Progenitor cell of endocrine pancreas (in vitro differentiated cells): Measurements from ENCODE around the gene COL9A3. TPM values are rescaled to one million over a fixed set of nuclear protein-coding genes. Genes with fewer than 3 reads are reported as not detected.
A peak's percentile ranks its signal among the peaks of the same experiment; 100 is the strongest.

ENCODE experiments used
- DNase-seq: peaks from one replicate; pipeline ENCODE4 v3.0.0; 2021; ENCODE audit warnings: low spot score; ENCODE audit not compliant: unreplicated experiment
- H3K27ac Mint-ChIP-seq: 2 replicates; pipeline ENCODE4 v1.8.0; 2021; ENCODE audit warnings: mild to moderate bottlenecking, moderate library complexity, mixed read lengths
- H3K27me3 Mint-ChIP-seq: 2 replicates; pipeline ENCODE4 v1.8.0; 2021; ENCODE audit warnings: mixed read lengths
- H3K36me3 Mint-ChIP-seq: 2 replicates; pipeline ENCODE4 v1.8.0; 2022; ENCODE audit warnings: mixed read lengths; ENCODE audit not compliant: insufficient read depth
- H3K4me1 Mint-ChIP-seq: 2 replicates; pipeline ENCODE4 v1.8.0; 2021; ENCODE audit warnings: low read depth, mixed read lengths
- H3K4me3 Mint-ChIP-seq: 2 replicates; pipeline ENCODE4 v1.8.0; 2021; ENCODE audit warnings: low read depth, mild to moderate bottlenecking, moderate library complexity, mixed read lengths
- H3K9me3 Mint-ChIP-seq: 2 replicates; pipeline ENCODE4 v1.8.0; 2021; ENCODE audit warnings: low read depth, mixed read lengths
- long read RNA-seq: library from polyadenylated mRNA; unstranded; transcript quantifications from one replicate; pipeline ENCODE4 v2.0.0, GENCODE V29; 2020
- total RNA-seq: library from RNA; stranded (reverse); gene quantifications from 2 replicates; pipeline ENCODE4 v1.2.1, GENCODE V29; 2021
- TF ChIP-seq, protein P1 (sequence below): fragments of 200-600 bp; sonication (generic); IDR thresholded peaks from one replicate; pipeline ENCODE4 v1.5.0; 2021; ENCODE audit warnings: antibody characterized with exemption, mild to moderate bottlenecking; ENCODE audit not compliant: unreplicated experiment

The COL9A3 gene
- total RNA-seq = 81.5 and 84.3 TPM in 2 replicates
- long read RNA-seq = 0 reads

DNA sequence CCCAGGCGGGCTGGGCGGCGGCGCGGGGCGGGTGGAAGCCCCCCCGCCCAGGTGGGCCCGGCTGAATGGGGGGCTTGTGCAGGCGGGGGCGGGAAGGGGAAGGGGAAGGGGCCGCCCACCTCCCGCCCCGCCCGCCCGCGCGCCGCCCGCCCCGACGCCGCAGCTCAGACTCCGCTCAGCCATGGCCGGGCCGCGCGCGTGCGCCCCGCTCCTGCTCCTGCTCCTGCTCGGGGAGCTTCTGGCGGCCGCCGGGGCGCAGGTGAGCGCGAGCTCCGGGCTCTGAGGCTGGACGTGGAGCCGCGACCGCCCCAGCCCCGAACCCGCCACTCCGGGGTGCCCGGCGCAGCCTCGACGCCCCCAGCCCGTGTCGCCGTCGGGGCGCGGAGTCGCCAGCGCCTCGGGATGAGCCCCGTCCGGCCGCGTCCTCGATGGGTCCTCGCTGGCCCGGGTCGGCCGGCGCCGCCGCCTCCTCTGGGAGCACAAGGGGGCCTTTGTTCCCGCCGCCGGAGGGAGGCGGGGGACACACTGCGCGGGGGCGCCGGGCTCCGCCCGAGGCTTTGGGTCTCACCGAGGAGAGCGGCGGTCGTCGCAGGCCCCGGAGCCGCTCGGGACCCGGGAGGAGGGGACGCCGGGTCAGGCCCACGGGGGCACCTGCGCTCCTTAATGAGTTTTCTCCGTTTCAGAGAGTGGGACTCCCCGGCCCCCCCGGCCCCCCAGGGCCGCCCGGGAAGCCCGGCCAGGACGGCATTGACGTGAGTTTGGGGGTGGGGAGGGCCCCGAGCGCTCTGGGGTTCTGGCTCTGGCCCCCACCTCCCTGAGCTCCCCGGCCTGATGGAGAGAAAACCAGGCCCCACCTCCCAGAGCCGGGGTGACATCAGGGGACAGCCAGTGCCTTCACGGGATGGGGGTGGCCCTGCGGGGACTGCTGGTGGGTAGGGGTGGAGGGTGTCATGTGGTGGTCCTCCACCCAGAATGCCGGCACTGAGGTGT is at the start of gene COL9A3:
Gene COL9A3, plus strand, starts transcription at position 167 of the 990 bp plus-strand sequence. Its CDS starts 15 bp downstream, at position 182.
- Mint-ChIP-seq H3K4me3 (peak within 1 kb of the TSS; percentile 68), H3K4me1 (peaks cover 8% of the 10 kb centered on the region), H3K27me3 (peaks cover 11% of the 10 kb centered on the region), H3K9me3 (no peaks in the 10 kb centered on the region), H3K27ac (no peak within 1 kb of the TSS), H3K36me3 (no peaks in the 10 kb centered on the region)
- TF ChIP-seq, protein P1, sequence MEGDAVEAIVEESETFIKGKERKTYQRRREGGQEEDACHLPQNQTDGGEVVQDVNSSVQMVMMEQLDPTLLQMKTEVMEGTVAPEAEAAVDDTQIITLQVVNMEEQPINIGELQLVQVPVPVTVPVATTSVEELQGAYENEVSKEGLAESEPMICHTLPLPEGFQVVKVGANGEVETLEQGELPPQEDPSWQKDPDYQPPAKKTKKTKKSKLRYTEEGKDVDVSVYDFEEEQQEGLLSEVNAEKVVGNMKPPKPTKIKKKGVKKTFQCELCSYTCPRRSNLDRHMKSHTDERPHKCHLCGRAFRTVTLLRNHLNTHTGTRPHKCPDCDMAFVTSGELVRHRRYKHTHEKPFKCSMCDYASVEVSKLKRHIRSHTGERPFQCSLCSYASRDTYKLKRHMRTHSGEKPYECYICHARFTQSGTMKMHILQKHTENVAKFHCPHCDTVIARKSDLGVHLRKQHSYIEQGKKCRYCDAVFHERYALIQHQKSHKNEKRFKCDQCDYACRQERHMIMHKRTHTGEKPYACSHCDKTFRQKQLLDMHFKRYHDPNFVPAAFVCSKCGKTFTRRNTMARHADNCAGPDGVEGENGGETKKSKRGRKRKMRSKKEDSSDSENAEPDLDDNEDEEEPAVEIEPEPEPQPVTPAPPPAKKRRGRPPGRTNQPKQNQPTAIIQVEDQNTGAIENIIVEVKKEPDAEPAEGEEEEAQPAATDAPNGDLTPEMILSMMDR = no peak
- DNase-seq = peak; percentile 52

DNA sequence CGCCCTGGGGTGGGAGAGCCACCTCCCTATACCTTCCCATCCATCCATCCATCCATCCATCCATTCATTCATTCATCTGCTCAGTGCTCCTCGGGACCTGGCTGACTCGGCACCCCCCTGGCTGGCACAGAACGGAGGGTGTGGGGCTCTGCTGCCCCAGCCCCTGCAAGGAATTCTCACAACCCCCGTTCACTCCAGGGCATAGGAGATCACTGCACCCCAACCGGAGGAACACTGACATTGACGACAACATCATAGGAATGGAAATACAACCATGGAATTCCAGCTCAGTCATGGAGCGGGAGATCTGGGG is 48.7 kb upstream of the COL9A3 start:
- no peak for DNase-seq
- Mint-ChIP-seq H3K4me1 (peaks cover 14% of the 10 kb centered on the region), H3K27ac (no peak overlapping the region), H3K4me3 (no peak overlapping the region), H3K36me3 (no peaks in the 10 kb centered on the region), H3K9me3 (no peaks in the 10 kb centered on the region), H3K27me3 (peaks cover 19% of the 10 kb centered on the region)
- TF ChIP-seq, protein P1 = no peak

DNA sequence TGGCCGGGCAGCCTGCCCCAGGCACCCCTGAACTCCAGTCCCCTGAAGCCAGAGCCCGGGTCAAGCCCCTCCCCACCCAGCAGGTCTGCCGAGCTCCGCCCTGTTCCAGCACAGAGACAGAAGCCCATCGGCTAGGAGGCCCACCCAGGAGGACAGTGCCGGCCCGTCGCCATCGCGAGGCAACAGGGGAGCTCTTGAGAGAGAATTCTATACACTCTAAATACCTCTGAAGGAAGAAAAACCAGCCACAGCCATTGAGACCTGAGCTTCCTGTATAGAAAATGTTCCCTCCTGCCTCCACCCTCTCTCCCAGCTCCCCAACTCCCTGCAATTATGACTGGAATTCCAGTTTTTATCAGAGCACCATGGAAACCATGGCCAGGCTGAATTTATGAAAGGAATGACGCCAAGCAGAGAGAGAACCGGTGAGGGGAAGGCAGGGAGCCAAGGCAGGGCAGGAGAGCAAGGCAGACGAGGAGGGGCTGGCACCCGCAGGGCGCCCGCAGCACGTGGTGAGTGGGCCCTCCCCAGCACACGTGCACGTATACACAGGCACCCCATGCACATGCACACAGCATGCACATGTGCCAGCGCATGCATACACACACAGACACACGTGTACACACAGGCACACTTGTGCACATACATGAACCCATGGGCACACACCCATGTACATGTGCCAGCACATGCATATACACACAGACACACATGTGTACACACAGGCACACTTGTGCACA is 48.1 kb upstream of the COL9A3 start:
- no peak for DNase-seq
- no peaks in the 10 kb centered on the region for H3K36me3 Mint-ChIP-seq
- H3K4me3 Mint-ChIP-seq = no peak overlapping the region
- H3K27ac Mint-ChIP-seq = peak overlapping the region; percentile 62
- TF ChIP-seq, protein P1 = no peak
- H3K27me3 Mint-ChIP-seq = peaks cover 24% of the 10 kb centered on the region
- H3K4me1 Mint-ChIP-seq = peaks cover 14% of the 10 kb centered on the region
- H3K9me3 Mint-ChIP-seq = no peaks in the 10 kb centered on the region

DNA sequence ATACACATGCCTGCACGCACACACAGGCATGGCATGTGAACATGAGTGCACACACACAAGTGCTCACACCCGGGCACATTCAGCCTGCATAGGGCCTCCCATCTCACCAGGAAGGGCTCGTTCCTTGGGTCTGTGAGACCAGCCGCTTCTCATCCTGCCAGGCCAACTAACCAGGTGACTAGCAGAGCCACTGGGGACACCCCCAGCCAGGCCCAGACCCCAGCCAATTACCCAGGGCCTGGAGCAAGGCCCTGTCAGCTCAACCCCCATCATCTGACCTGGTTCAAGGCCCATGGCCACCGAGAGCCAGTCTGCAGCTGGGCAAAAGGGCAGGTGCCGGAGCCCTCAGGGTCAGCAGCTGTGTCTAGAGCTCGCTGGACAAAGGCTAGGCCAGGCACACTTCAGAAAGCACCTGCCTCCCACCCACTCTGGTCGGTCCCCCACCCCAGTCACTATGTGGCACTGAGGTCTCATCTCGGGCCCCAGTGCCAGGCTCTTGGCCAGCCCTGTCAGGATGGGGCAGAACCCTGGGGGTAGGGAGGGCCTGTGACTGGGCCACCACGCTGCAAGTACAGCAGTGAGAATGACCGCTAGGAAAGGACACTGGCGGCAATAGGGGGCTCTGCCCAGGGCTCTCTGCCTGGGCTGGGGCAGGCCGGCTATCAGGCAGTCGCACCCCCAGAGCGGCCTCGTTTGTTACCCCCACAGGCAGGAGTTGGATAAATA is 47.3 kb upstream of the COL9A3 start:
- Mint-ChIP-seq H3K9me3 (no peaks in the 10 kb centered on the region), H3K36me3 (no peaks in the 10 kb centered on the region), H3K27me3 (peaks cover 28% of the 10 kb centered on the region), H3K27ac (peak overlapping the region; percentile 62), H3K4me3 (no peak overlapping the region), H3K4me1 (peaks cover 14% of the 10 kb centered on the region)
- TF ChIP-seq, protein P1 = no peak
- no peak for DNase-seq
